Chondrocyte (in vitro differentiated cells): ENCODE results near the gene ZNF236. TPM values are rescaled to one million over a fixed set of nuclear protein-coding genes. Genes with fewer than 3 reads are reported as not detected.
A peak's percentile ranks its signal among the peaks of the same experiment; 100 is the strongest.

Source experiments
- DNase-seq: peaks from one replicate; pipeline ENCODE4 v3.0.0; 2021; ENCODE audit warnings: mixed read lengths, low spot score
- H3K27ac Mint-ChIP-seq: one replicate; pipeline ENCODE4 v1.8.0; 2021; ENCODE audit warnings: mild to moderate bottlenecking, moderate library complexity, mixed read lengths; ENCODE audit not compliant: unreplicated experiment
- H3K27me3 Mint-ChIP-seq: 2 replicates; pipeline ENCODE4 v1.8.0; 2021; ENCODE audit warnings: low read depth, mixed read lengths
- H3K36me3 Mint-ChIP-seq: 2 replicates; pipeline ENCODE4 v1.8.0; 2021; ENCODE audit warnings: low read depth, mixed read lengths
- H3K4me1 Mint-ChIP-seq: 2 replicates; pipeline ENCODE4 v1.8.0; 2021; ENCODE audit warnings: low read depth, mild to moderate bottlenecking, mixed read lengths
- H3K4me3 Mint-ChIP-seq: one replicate; pipeline ENCODE4 v1.8.0; 2021; ENCODE audit warnings: mild to moderate bottlenecking, moderate library complexity, mixed read lengths; ENCODE audit not compliant: unreplicated experiment
- H3K9me3 Mint-ChIP-seq: 2 replicates; pipeline ENCODE4 v1.8.0; 2021; ENCODE audit warnings: low read depth, mixed read lengths
- total RNA-seq: library from RNA; stranded (reverse); gene quantifications from 3 replicates; pipeline ENCODE4 v1.2.1, GENCODE V29; 2021
- TF ChIP-seq, protein P1 (sequence below): fragments of 200-600 bp; sonication (generic); IDR thresholded peaks from 2 replicates; pipeline ENCODE4 v1.5.0; 2021; ENCODE audit warnings: antibody characterized with exemption, mild to moderate bottlenecking, moderate library complexity

The ZNF236 gene
- total RNA-seq, 1 donor from 2014 or later, result 14.3 TPM

DNA sequence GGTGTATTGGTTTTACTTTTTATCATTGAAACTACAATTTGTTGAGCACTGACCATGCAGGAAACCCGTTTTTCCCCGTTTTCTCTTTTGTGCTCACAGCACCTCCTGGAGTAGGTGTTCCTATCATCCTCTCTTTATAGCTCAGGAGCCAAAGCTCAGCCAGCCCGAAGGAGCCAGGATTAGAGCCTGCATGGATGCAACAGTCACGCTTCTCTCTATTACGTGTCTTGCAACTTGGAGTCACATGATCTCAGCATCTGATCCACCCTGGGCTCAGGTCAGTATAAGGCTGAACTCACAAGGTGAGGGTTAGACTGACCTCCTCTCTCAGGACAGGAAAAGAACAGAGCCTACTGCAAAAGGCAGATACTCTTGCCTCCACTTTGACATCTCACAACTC is 159.7 kb downstream of the ZNF236 start:
- Mint-ChIP-seq H3K36me3 (peaks cover 9% of the 10 kb centered on the region), H3K27me3 (peaks cover 2% of the 10 kb centered on the region), H3K9me3 (no peaks in the 10 kb centered on the region), H3K4me3 (no peak overlapping the region), H3K27ac (no peak overlapping the region), H3K4me1 (peaks cover 6% of the 10 kb centered on the region)
- DNase-seq, result no peak
- TF ChIP-seq, protein P1, sequence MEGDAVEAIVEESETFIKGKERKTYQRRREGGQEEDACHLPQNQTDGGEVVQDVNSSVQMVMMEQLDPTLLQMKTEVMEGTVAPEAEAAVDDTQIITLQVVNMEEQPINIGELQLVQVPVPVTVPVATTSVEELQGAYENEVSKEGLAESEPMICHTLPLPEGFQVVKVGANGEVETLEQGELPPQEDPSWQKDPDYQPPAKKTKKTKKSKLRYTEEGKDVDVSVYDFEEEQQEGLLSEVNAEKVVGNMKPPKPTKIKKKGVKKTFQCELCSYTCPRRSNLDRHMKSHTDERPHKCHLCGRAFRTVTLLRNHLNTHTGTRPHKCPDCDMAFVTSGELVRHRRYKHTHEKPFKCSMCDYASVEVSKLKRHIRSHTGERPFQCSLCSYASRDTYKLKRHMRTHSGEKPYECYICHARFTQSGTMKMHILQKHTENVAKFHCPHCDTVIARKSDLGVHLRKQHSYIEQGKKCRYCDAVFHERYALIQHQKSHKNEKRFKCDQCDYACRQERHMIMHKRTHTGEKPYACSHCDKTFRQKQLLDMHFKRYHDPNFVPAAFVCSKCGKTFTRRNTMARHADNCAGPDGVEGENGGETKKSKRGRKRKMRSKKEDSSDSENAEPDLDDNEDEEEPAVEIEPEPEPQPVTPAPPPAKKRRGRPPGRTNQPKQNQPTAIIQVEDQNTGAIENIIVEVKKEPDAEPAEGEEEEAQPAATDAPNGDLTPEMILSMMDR, result no peak

DNA sequence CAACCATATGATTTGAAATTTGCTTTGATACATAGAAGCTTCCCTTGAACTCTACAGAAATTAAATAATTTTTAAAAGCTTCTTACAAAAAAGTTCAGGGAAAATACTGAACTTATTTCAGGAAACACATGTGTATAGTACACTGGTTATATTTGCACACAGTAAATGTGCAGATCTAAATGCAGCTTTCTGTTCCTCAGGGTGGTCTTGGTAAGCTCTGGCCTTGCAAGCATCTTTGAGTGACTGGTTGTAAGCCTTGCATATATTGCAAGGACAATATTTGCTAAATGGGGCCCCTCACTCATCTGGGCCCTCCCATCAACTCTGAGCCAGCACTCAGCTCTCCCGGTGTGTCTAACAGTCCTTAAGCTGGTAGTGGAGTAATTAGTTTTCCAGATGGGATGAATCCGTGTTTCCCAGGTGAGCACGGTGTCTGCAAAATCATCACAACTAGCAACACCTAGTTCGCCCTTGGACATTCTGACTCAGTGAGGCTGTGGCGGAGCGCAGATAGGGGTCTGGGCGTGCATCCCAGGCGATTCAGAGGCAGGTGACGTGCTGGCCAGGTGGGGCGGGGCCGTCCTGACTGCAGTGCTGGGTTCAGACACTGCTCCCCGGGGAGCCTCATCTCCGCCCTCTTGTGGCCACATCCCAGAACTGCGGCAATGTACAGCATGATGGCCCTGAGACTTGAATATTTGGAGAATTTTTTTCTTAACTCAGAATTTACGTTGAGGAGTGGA is 160.7 kb downstream of the ZNF236 start:
- DNase-seq, result peak; percentile 89
- no peak overlapping the region for H3K27ac Mint-ChIP-seq
- H3K4me3 Mint-ChIP-seq, result no peak overlapping the region
- TF ChIP-seq, protein P1, result peak; percentile 92
- H3K27me3 Mint-ChIP-seq, result peaks cover 3% of the 10 kb centered on the region
- no peaks in the 10 kb centered on the region for H3K9me3 Mint-ChIP-seq
- peaks cover 6% of the 10 kb centered on the region for H3K4me1 Mint-ChIP-seq
- peaks cover 9% of the 10 kb centered on the region for H3K36me3 Mint-ChIP-seq

DNA sequence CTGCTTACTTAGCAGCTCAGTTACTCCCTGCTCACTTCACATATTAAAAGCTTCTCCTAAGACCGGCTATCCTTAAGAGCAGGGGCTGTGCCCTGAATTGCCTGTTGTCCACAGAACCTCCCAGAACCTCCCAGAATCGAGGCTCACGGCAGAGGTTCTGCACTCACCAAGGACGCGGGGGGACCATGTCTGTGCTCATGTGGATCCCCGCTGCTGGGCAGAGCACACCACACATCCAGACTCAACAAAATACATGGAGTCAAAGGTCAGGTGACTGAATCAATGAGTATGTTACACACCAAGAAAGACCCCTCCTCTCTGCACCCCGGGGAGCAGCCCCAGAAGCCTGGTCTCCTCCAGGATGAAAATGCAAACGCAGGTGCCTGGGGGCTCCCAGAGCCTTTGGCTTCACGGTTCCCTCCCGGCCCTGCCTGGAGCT is 161.3 kb downstream of the ZNF236 start:
- peaks cover 6% of the 10 kb centered on the region for H3K27me3 Mint-ChIP-seq
- no peak overlapping the region for H3K4me3 Mint-ChIP-seq
- H3K9me3 Mint-ChIP-seq, result no peaks in the 10 kb centered on the region
- H3K36me3 Mint-ChIP-seq, result peaks cover 9% of the 10 kb centered on the region
- H3K27ac Mint-ChIP-seq, result no peak overlapping the region
- TF ChIP-seq, protein P1, result peak; percentile 56
- H3K4me1 Mint-ChIP-seq, result peaks cover 6% of the 10 kb centered on the region
- no peak for DNase-seq

DNA sequence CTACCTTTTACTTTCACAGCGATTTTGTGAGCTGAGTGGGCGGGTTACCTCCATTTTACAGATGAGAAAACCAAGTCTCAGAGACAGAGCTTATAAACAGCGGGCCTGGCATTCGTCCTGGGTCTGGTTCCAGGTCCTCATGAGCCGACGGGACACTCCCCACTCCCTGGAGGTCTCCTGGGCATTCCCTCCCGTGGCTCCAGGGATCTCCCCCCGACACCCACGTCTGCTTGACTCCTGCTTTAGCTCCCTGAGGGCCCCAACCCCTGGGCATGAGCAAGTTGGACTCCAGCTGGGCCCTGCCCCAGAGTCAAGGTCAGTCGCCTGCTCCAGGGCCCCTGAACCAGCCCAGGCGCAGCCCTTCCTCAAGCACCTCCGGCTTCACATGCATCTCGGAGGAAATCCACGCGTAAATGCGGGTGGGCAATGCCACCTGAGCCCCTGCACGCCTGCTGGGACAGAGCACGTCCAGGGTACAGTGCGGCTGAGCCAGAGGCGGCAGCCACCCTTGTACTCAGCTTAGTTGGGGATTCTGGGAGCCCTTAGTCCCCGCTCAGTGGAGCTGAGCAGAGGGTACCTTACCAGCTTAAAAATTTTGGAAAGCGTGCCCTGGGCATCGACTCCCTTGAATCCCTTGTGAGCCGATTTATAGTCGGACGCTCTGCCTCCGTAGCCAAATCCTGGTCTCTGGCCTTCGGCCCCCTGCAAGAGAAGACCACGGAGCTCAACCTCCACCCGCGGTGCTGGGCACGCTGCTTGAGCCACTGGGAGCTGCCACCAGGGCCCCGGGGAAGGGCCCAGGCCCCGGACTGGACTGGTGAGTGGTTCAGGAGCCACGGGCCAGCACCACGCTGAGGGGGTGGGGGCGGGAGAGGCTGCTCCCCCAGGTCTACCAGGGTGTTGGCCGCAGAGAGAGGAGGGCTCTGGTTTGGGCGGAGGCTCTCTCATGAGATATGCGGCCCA is 162.1 kb downstream of the ZNF236 start:
- Mint-ChIP-seq H3K27me3 (peaks cover 6% of the 10 kb centered on the region), H3K4me3 (no peak overlapping the region), H3K9me3 (no peaks in the 10 kb centered on the region), H3K4me1 (peaks cover 6% of the 10 kb centered on the region), H3K36me3 (peaks cover 2% of the 10 kb centered on the region), H3K27ac (no peak overlapping the region)
- no peak for DNase-seq
- TF ChIP-seq, protein P1, result no peak
